ENCODE results near the gene PCED1B.

GRCh38 chr12:47190905-47191304, 111.5 kb downstream of the PCED1B start:
- TF ChIP-seq POLR2A (IDR thresholded peaks at IDR 0.05): no peak
- TF ChIP-seq CTCF (IDR thresholded peaks at IDR 0.05): no peak
